Cardiac fibroblast (primary cell): ENCODE data around the gene PAX1.

Experiments
- DNase-seq, 2 donors: peaks; one replicate each; pipeline versions ENCODE4 v3.0.0 to v3.0.0-alpha.2; 2010; ENCODE audit warnings: low read depth in 2 of 2
- H3K4me3 ChIP-seq, 2 donors: replicated peaks in 1 of 2; 1 replicate in 1 of 2; 2 replicates in 1 of 2; pipeline ENCODE4 v1.5.1; 2011; ENCODE audit warnings: low read depth in 2 of 2, low read length in 2 of 2, mild to moderate bottlenecking in 2 of 2, moderate library complexity in 1 of 2
- CTCF ChIP-seq: IDR thresholded peaks from one replicate; pipeline ENCODE4 v1.5.1; 2011; ENCODE audit warnings: low read depth, mild to moderate bottlenecking, low read length, inconsistent platforms

PAX1 gene

DNA sequence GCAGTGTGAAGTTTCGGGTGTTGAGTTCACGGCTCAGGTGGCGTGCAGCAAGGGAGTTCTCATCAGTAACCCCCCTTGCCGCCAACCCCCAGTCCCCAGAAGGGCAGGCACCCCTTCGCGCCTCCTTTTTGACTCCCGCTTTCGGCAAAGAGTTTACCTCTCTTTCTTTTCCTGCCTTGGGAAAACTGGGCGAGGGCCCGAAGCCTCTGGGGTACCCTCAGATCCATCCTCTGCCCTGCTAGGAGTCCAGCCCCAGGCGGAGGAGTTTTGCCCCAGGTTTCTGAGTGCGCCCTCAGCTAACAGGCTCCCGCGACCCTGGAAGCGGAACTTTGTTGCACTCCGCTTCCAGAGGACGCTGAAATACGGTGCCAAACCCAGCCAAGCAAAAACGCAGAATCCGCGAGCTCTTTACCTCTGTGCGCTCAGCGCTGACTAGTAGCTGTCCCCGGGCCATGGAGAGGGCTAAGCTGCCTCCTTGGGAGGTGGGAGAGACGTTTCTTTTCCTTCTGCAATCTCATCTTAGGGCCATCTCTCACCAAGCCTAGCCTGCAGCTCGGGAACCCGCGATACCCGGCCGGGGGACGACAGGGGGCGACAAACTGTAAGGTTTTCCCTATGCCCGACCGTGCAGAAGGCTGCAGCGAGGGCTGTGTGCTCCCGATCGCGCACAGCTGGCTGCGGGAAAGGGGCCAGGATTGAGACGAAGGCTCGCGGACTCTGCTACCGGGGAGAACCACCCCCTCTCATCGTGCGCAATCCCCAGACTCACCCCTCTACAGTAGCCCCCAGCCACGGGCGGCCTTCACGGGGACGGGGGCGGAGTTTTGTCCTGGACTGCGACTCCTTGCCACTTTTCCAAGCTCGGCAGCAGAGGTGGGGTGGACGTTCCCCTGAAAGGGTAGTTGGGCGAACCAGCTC lies 2.7 kb upstream of the PAX1 start:
- no peak overlapping the region for H3K4me3 ChIP-seq
- peak; percentile 54 for TF ChIP-seq CTCF
- DNase-seq: peak; percentile 24 to 43

DNA sequence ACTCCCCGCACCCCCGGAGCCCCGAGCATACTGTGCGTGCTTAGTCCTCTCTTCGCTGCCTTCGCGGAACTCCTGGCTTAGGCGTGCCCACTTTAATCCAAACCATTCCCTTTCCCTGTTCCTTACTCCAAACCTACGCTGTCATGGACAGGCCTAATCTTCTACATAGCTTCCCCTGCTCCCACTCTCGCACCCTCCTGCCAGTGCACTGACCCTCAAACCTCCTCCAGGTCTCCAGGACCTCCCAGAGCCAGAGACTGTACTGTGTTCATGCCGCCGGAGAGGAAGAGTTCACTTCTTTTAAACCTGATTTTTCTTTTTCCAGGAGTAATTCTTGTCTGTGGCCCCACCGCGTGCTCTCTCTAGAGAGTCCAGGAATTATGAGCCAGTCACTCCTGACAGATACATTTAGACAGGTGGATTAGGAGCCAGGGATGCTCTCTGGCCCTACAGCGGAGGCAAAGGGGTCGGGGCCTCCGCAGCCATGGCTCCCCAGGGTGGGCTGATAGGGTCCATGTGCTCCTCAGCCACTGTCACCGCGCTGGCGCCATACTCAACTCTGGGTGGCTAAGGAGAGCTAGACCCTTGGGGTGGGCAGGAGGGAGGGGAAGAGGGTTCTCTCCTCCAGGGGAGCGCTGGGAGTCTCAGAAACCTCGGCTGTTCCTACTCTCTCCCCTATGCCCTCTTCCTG lies 1.6 kb upstream of the PAX1 start:
- no peak for DNase-seq
- H3K4me3 ChIP-seq: no peak overlapping the region
- no peak for TF ChIP-seq CTCF

DNA sequence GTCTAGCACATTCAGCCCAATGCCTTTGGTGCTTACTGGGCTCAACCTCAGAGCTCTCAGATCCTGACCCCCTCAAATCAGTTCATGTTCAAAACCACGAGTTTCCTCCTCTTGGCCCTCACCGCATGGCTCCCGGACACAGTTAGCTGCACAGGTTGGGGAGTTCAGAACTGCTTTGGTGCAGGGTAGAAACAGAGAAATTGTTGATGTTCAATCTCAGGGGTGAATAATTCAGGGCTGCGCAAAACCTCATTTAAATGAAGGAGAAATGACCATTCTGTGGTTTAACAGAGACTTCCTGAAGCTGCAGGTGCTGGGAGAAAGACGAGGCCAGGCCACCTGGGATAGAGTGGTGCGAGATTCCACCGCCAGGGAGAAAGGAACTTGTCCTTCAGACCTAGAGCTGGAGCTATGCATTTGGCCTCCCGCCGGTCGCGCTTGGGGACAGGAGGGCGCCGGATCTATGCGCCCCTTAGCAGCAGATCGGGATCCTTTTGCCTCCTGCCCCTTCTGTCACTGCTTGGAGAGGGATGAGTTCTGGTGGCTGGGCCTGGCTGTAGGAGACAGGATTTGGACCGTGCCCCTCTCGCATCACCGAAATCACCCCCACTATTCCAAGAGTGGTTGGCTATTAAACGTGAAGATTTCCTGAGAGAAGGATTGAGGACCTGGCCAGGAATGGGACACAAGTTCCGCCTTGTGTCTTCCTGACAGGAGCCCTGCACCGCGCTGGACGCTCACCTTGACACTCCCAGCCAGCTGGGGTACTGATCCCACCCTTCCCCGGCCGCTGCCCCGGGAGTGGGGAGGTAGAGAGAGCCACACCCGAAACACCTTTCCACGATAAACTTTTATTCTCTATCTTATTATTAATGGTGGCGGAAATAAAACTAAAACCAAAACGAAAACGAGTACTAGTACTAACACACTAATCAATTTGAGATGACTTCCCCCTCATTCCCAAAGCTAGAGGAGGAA lies 767 bp upstream of the PAX1 start:
- no peak overlapping the region for H3K4me3 ChIP-seq
- TF ChIP-seq CTCF: no peak
- no peak for DNase-seq

DNA sequence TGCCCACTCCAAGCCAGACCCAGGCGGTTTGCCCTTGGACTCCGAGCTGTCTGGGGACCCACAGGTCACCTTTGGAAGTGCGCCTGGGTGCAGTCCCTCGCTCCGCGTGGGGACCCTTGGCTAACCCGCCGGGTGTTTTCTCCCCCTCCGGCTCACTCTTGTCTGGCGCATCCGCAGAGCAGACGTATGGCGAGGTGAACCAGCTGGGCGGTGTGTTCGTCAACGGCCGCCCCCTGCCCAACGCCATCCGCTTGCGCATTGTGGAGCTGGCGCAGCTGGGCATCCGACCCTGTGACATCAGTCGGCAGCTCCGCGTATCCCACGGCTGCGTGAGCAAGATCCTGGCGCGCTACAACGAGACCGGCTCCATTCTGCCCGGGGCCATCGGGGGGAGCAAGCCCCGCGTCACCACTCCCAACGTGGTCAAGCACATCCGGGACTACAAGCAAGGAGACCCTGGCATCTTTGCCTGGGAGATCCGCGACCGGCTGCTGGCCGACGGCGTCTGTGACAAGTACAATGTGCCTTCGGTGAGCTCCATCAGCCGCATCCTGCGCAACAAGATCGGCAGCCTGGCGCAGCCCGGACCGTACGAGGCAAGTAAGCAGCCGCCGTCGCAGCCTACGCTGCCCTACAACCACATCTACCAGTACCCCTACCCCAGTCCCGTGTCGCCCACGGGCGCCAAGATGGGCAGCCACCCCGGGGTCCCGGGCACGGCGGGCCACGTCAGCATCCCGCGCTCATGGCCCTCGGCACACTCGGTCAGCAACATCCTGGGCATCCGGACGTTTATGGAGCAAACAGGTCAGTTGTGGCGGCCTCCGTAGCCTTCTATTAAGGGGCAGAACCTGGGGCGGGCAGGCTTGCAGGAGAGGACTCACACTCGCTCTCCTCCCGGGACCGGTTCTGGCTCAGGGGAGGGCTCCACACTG lies 1.1 kb downstream of the PAX1 start:
- TF ChIP-seq CTCF: no peak
- DNase-seq: no peak
- H3K4me3 ChIP-seq: no peak overlapping the region

- DNase-seq: no peak
- TF ChIP-seq CTCF: no peak
- H3K4me3 ChIP-seq: no peak overlapping the region
These were observed 1.8 kb downstream of the PAX1 start for GRCh38 chr20:21707267-21707666.
